ENCODE results near the gene RNASE8. TPM values are rescaled to one million over a fixed set of nuclear protein-coding genes. Genes with fewer than 3 reads are reported as not detected.

The RNASE8 gene
- total RNA-seq, 1 experiment from 2014 or later: not detected

DNA sequence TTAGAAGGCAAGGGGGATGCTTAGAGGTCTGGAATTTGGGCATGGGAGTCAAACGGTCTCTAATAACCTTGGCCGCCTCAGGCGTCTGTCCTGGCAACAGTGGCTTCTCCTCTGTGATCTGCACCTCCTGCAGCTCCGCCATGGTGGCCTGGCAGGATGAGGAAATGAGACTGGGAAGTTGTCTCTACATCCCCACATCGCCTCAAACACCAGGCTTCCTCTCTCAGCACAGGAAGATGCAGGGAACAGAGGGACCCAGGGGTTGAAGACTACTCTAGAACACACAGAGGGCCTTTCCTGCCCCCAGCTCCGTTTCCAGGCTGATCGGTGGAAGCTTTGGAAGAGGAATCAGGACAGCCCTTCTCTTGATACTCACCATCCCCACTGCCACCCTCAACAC lies 34.4 kb upstream of the RNASE8 start:
- intact Hi-C loops (cut with micrococcal nuclease; ENCODE audit: unreplicated experiment): no loop called here
- BruUV-seq (replicated peaks): no TSS peak
- Histone ChIP-seq H3K36me3 (ENCODE audit: control insufficient read depth, insufficient read depth, low read length) (no peaks in the 10 kb centered on the region), H3K4me1 (peaks cover 15% of the 10 kb centered on the region), H3K4me3 (ENCODE audit: low read depth, low read length) (no peak overlapping the region), H3K9me3 (no peaks in the 10 kb centered on the region), H3K27me3 (replicated peaks; ENCODE audit: control insufficient read depth, insufficient read depth, low read length) (no peaks in the 10 kb centered on the region)
- Mint-ChIP-seq H3K27ac (ENCODE audit: unreplicated experiment) (no peak overlapping the region), H3K4me3 (ENCODE audit: unreplicated experiment) (peak overlapping the region; percentile 28), H3K36me3 (ENCODE audit: insufficient read depth, unreplicated experiment) (no peaks in the 10 kb centered on the region), H3K9me3 (ENCODE audit: unreplicated experiment) (no peaks in the 10 kb centered on the region), H3K27me3 (ENCODE audit: insufficient read depth, unreplicated experiment) (no peaks in the 10 kb centered on the region), H3K4me1 (ENCODE audit: low read depth, unreplicated experiment) (peaks cover 18% of the 10 kb centered on the region)
- TF ChIP-seq, protein P1, sequence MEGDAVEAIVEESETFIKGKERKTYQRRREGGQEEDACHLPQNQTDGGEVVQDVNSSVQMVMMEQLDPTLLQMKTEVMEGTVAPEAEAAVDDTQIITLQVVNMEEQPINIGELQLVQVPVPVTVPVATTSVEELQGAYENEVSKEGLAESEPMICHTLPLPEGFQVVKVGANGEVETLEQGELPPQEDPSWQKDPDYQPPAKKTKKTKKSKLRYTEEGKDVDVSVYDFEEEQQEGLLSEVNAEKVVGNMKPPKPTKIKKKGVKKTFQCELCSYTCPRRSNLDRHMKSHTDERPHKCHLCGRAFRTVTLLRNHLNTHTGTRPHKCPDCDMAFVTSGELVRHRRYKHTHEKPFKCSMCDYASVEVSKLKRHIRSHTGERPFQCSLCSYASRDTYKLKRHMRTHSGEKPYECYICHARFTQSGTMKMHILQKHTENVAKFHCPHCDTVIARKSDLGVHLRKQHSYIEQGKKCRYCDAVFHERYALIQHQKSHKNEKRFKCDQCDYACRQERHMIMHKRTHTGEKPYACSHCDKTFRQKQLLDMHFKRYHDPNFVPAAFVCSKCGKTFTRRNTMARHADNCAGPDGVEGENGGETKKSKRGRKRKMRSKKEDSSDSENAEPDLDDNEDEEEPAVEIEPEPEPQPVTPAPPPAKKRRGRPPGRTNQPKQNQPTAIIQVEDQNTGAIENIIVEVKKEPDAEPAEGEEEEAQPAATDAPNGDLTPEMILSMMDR (IDR thresholded peaks at IDR 0.05; ENCODE audit: insufficient read depth in 1 of 2, low read depth in 1 of 2, low read length in 1 of 2, severe bottlenecking in 1 of 2, unreplicated experiment in 1 of 2): no peak
- CTCF ChIA-PET: interaction anchor here (2.0 kb wide), 1 partner anchor 8 kb away, joined by 13 read pairs; no protein-coding TSS in a partner anchor
- DNase-seq: no peak
- POLR2A ChIA-PET: no interaction called here

DNA sequence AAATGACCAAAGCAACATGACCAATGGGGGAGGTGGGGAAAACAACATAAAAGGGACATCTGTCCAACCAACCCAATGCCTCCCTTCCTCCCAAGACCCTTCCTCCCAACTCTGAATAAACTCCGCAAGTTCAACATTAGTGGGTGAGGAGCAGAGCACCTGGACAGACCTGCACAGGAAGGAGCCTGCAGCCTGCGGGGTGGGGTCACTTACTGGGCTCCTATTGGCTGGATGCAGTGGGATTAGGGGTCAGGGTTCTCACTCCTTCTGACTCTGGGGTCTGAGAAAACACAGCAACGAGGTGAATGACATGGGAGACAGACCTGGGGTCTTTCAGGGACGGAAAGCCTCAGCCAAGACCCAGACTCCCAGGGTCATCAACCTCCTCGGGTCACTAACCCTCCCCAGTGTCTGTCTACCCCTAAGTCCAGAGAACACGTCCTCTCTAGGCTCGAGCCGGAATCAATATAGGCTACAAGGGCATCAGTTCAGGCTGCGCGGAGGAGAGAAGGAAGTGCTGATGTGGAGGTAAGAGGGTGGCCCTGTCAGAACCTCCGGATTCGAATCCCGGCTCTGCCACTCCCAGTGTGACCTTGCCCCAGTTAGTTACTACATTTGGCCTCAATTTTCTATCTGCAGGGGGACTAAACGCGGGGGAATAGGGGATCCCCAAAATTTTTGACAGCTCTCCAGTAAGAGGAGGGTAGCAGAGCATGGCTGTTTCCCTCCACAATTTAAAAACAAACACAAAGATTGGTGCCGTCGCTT lies 33.6 kb upstream of the RNASE8 start:
- H3K27me3 Mint-ChIP-seq (ENCODE audit: insufficient read depth, unreplicated experiment): no peaks in the 10 kb centered on the region
- BruUV-seq (replicated peaks): no TSS peak
- CTCF ChIA-PET: interaction anchor here (0.8 to 2.0 kb wide), 2 partner anchors 9 to 52 kb away, joined by 5 to 13 read pairs; no protein-coding TSS in a partner anchor
- peak overlapping the region; percentile 72 for H3K4me3 Mint-ChIP-seq (ENCODE audit: unreplicated experiment)
- H3K27me3 ChIP-seq (replicated peaks; ENCODE audit: control insufficient read depth, insufficient read depth, low read length): no peaks in the 10 kb centered on the region
- H3K4me3 ChIP-seq (ENCODE audit: low read depth, low read length): peak overlapping the region; percentile 73
- peaks cover 18% of the 10 kb centered on the region for H3K4me1 Mint-ChIP-seq (ENCODE audit: low read depth, unreplicated experiment)
- DNase-seq: peak in 1 of 2 experiments; percentile 10
- intact Hi-C loops (cut with micrococcal nuclease; ENCODE audit: unreplicated experiment): loop anchor here (1.0 kb wide), 1 partner anchor 14 kb away; no protein-coding TSS in a partner anchor
- POLR2A ChIA-PET: no interaction called here
- H3K9me3 Mint-ChIP-seq (ENCODE audit: unreplicated experiment): no peaks in the 10 kb centered on the region
- H3K9me3 ChIP-seq: no peaks in the 10 kb centered on the region
- TF ChIP-seq, protein P1 (IDR thresholded peaks at IDR 0.05; ENCODE audit: insufficient read depth in 1 of 2, low read depth in 1 of 2, low read length in 1 of 2, severe bottlenecking in 1 of 2, unreplicated experiment in 1 of 2): no peak
- peak overlapping the region; percentile 73 for H3K27ac Mint-ChIP-seq (ENCODE audit: unreplicated experiment)
- H3K36me3 ChIP-seq (ENCODE audit: control insufficient read depth, insufficient read depth, low read length): no peaks in the 10 kb centered on the region
- no peaks in the 10 kb centered on the region for H3K36me3 Mint-ChIP-seq (ENCODE audit: insufficient read depth, unreplicated experiment)
- peaks cover 15% of the 10 kb centered on the region for H3K4me1 ChIP-seq

DNA sequence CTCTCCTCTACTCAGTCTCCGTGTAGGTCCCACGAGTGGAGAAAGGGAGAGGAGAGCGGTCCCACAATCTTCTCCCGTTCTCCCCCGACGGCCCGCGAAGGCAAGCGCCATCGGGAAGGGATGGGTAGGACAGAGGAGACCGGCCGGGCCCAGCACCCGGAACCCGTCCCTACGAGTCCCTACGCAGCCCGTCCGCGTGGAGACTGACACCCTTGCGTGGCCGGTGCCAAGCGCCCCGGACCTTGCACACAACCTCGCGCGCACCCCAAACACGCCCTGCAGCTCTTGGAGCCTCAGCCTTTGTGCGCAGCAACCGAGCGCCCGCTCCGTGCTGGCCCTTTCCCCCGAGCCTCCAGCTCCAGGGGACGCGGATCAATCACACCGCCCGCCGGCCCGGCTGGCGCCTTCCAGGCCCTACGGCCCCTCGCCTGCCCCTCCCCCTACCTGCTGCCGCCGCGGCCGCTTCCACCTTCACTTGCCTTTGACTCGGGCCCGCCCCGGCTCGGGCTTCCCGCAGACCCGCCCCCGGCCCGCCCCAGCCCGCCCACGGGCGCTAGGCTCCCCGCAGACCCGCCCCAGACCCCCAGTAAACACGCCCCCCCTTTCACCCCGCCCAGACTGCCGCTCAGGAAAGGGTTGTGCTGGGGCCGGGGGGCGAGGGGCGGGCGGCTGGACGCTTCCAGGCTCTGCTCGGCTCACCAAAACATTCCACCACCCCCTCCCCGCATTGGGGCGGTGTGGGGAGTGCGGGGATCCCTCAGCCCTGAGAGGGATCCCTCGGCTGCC lies 32.8 kb upstream of the RNASE8 start, which contains the start of gene NDRG2:
TSS of gene NDRG2 (minus strand) at position 477 of the 786 bp plus-strand sequence. CDS start 1,746 bp downstream, outside the sequence.
- H3K4me1 Mint-ChIP-seq (ENCODE audit: low read depth, unreplicated experiment): peaks cover 18% of the 10 kb centered on the region
- ChIA-PET POLR2A (interaction anchor here (0.6 kb wide), 1 partner anchor 26 kb away, joined by 6 read pairs; the partner anchor contains the start of gene SLC39A2), CTCF (interaction anchor here (0.8 to 2.0 kb wide), 2 partner anchors 10 to 53 kb away, joined by 5 to 13 read pairs; no protein-coding TSS in a partner anchor)
- H3K36me3 Mint-ChIP-seq (ENCODE audit: insufficient read depth, unreplicated experiment): no peaks in the 10 kb centered on the region
- H3K4me1 ChIP-seq: peaks cover 15% of the 10 kb centered on the region
- intact Hi-C loops (cut with micrococcal nuclease; ENCODE audit: unreplicated experiment): loop anchor here (1.0 kb wide), 1 partner anchor 14 kb away; no protein-coding TSS in a partner anchor
- H3K27me3 Mint-ChIP-seq (ENCODE audit: insufficient read depth, unreplicated experiment): no peaks in the 10 kb centered on the region
- H3K9me3 ChIP-seq: no peaks in the 10 kb centered on the region
- peak within 1 kb of the TSS; percentile 73 for H3K4me3 ChIP-seq (ENCODE audit: low read depth, low read length)
- H3K36me3 ChIP-seq (ENCODE audit: control insufficient read depth, insufficient read depth, low read length): no peaks in the 10 kb centered on the region
- H3K9me3 Mint-ChIP-seq (ENCODE audit: unreplicated experiment): no peaks in the 10 kb centered on the region
- H3K27me3 ChIP-seq (replicated peaks; ENCODE audit: control insufficient read depth, insufficient read depth, low read length): no peaks in the 10 kb centered on the region
- H3K4me3 Mint-ChIP-seq (ENCODE audit: unreplicated experiment): peak within 1 kb of the TSS; percentile 72
- TF ChIP-seq, protein P1 (IDR thresholded peaks at IDR 0.05; ENCODE audit: insufficient read depth in 1 of 2, low read depth in 1 of 2, low read length in 1 of 2, severe bottlenecking in 1 of 2, unreplicated experiment in 1 of 2): no peak
- H3K27ac Mint-ChIP-seq (ENCODE audit: unreplicated experiment): peak within 1 kb of the TSS; percentile 73
- TSS peak; percentile 64 for BruUV-seq (replicated peaks)
- peak; percentile 84 to 86 for DNase-seq

Data from Caco-2 (cell line).